ENCODE results near the gene CCL15.

DNA sequence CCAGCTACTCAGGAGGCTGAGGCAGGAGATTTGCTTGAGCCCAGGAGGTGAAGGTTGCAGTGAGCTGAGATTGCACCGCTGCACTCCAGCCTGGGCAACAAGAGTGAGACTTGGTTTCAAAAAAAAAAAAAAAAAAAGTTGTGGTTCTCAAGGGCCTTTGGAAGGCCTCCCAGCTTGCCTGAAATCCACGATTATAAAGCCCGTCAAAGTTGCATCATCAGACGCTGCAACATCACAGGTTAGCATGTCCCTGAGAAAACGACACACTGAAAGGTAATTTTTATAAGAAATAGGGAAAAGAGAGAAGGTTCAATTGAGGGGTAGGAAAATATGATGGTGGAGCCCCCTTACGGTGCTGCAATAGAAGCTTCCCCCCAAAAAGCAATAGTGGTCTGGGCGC is 53.3 kb downstream of the CCL15 start:
- TF ChIP-seq, protein P1, sequence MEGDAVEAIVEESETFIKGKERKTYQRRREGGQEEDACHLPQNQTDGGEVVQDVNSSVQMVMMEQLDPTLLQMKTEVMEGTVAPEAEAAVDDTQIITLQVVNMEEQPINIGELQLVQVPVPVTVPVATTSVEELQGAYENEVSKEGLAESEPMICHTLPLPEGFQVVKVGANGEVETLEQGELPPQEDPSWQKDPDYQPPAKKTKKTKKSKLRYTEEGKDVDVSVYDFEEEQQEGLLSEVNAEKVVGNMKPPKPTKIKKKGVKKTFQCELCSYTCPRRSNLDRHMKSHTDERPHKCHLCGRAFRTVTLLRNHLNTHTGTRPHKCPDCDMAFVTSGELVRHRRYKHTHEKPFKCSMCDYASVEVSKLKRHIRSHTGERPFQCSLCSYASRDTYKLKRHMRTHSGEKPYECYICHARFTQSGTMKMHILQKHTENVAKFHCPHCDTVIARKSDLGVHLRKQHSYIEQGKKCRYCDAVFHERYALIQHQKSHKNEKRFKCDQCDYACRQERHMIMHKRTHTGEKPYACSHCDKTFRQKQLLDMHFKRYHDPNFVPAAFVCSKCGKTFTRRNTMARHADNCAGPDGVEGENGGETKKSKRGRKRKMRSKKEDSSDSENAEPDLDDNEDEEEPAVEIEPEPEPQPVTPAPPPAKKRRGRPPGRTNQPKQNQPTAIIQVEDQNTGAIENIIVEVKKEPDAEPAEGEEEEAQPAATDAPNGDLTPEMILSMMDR (IDR thresholded peaks at IDR 0.05), result no peak
- no peak for TF ChIP-seq POLR2A (IDR thresholded peaks at IDR 0.05)
